DMS79 (cell line): Measurements from ENCODE around the gene CHCHD1.
"Not testable (repeated sequence)": the region's sequence is repeated elsewhere in the genome, so short reads cannot be mapped to it uniquely, and the experiment has no call there.

Experiments
- DNase-seq: peaks from one replicate; lab custom pipeline; 2025; lab: John Stamatoyannopoulos, UW

Gene CHCHD1

DNA sequence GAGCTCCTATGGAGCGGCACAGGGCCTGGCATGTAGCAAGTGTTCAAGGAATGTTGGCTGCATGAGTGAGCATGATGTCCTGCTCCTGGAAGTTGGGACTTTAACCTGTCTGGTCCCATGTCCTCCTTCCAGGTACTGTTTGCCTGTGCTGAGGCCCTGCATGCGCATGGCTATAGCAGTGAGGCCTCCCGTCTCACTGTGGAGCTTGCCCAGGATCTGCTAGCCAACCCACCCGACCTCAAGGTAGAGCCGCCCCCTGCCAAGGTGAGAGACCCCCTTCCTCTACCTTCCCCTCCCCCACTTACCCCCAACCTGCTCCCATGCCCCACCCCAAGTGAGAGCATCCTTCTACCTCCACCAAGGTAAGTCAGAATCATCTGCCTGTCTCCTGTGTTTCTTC, 11.6 kb downstream of the CHCHD1 start:
- DNase-seq: no peak

DNA sequence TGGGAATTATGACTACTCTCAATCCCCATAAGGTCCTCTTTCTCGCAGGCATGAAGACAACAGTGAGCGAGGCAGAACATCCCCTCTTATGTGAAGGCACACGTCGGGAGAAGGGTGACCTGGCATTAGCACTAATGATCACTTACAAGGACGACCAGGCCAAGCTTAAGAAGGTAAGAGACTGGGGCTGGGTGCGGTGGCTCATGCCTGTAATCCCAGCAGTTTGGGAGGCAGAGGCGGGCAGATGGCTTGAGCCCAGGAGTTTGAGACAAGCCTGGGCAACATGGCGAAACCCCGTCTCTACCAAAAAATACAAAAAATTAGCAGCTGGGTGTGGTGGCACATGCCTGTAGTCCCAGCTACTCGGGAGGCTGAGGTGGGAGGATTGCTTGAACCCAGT, 13.6 kb downstream of the CHCHD1 start:
- not testable (repeated sequence) for DNase-seq

DNA sequence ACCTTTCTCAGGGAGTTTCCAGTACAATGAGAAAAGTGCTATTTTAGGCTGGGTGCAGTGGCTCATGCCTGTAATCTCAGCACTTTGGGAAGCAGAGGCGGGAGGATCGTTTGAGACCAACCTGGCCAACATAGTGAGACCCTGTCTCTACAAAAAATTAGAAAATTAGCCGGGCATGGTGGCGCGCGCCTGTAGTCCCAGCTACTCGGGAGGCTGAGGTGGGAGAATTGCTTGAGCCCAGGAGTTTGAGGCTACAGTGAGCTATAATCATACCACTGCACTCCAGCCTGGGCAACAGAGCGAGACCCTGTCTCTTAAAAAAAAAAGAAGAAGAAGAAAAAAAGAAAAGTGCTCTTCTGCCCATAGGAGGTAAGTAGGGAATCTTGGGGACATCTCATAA, 14.2 kb downstream of the CHCHD1 start:
- not testable (repeated sequence) for DNase-seq

GRCh38 chr10:73796766-73797165, 14.9 kb downstream of the CHCHD1 start:
- no peak for DNase-seq

DNA sequence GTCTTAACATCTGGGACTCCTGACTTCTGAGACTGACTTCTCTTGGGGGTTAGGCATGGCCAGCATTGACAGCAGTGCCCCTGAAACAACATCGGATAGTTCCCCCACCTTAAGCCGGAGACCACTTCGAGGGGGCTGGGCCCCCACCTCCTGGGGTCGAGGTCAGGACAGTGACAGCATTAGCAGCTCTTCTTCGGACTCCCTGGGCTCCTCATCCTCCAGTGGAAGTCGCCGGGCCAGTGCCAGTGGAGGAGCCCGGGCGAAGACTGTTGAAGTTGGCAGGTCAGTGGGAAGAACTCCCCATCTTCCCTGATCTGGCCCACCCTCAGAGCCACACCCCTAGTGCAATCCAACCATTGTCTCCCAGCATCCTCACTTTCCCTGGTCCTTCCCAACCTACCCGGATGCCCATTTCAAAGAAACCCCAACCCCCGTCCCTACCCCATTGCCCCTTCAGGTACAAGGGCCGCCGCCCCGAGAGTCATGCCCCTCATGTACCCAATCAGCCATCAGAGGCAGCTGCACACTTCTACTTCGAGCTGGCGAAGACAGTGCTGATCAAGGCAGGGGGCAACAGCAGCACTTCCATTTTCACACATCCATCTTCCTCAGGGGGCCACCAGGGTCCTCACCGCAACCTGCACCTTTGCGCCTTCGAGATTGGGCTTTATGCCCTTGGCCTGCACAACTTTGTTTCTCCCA, 15.6 kb downstream of the CHCHD1 start:
- DNase-seq: no peak

DNA sequence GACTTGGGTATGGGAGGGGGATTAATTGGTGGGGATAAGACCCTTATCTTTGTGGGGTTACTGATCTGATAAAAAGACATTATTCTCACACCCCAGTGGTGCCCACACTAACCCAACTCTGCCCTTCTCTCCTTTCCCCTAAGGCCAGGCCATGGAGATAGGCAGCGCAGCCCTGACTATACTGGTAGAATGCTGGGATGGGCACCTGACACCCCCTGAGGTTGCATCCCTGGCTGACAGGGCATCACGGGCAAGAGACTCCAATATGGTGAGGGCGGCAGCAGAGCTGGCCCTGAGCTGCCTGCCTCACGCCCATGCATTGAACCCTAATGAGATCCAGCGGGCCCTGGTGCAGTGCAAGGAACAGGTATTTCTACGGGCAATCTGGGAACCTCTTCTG, 16.2 kb downstream of the CHCHD1 start:
- no peak for DNase-seq

DNA sequence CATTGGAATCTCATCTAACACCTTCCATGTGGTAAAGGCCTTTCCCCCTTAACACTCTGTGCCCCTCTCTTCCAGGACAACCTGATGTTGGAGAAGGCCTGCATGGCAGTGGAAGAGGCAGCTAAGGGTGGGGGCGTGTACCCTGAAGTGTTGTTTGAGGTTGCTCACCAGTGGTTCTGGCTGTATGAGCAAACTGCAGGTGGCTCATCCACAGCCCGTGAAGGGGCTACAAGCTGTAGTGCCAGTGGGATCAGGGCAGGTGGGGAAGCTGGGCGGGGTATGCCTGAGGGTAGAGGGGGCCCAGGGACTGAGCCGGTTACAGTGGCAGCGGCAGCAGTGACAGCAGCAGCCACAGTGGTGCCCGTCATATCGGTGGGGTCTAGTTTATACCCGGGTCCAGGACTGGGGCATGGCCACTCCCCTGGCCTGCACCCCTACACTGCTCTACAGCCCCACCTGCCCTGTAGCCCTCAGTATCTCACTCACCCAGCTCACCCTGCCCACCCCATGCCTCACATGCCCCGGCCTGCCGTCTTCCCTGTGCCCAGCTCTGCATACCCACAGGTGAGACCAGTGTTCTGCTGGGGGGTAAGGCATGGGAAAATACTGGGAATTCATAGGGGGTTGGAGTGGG, 17.2 kb downstream of the CHCHD1 start:
- no peak for DNase-seq

GRCh38 chr10:73799899-73800559, 18.2 kb downstream of the CHCHD1 start:
- no peak for DNase-seq

- DNase-seq: no peak
These were observed 18.9 kb downstream of the CHCHD1 start for GRCh38 chr10:73800560-73801252.

GRCh38 chr10:73801253-73801590, 19.4 kb downstream of the CHCHD1 start:
- DNase-seq: no peak

- DNase-seq: no peak
These were observed 20.6 kb downstream of the CHCHD1 start for GRCh38 chr10:73802276-73802991.

DNA sequence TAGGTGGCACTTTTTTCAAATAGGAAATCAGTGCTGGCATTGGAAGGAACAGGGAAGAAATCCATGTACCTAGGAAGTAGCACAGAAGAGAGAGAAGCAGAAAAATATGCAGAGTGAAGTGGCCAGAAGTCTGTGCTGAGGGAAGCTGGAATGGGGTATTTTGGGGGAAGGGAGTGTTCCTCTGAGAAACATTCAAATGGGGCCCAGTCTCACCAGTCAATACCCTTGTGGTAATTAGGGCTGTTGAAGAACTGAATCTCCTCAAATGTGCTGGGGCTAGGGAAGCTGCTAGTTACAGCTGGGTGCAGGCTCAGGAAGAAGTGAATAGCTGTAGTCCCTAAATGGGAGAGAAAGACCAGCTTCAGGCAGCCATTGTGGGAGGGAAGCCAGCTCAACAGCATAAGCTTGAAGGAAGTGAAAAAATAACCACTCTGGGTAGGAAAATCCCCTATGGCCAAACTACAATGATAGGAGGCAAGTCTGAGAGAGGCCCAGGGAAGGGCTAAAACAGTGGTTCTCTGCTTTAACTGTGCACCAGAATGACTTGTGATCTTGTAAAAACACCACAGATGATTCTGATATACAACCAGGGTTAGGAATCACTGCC, 21.9 kb downstream of the CHCHD1 start:
- no peak for DNase-seq

- DNase-seq: no peak
These were observed 24.5 kb downstream of the CHCHD1 start for GRCh38 chr10:73806176-73806950.

DNA sequence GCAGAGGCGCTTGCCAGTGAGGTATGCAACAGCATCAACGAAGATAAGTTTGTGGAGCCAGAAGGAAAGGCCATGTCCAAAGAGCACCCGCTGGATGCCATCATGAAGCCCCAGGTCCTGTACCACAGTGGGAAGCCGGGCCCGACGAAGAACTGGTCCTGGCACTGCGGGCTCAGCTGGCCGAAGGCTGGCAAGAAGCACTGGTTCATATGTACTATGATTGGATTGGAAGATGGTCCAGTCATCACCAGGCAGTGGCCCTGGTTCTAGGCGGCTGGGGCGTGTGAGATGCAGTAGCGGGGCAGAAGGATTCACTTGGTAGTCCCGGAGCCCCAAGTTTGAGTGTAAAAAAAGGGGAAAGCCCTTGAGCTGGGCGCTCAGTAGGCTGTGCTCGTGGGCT, 25.6 kb downstream of the CHCHD1 start:
- no peak for DNase-seq

GRCh38 chr10:73808021-73808815, 26.4 kb downstream of the CHCHD1 start:
- no peak for DNase-seq

DNA sequence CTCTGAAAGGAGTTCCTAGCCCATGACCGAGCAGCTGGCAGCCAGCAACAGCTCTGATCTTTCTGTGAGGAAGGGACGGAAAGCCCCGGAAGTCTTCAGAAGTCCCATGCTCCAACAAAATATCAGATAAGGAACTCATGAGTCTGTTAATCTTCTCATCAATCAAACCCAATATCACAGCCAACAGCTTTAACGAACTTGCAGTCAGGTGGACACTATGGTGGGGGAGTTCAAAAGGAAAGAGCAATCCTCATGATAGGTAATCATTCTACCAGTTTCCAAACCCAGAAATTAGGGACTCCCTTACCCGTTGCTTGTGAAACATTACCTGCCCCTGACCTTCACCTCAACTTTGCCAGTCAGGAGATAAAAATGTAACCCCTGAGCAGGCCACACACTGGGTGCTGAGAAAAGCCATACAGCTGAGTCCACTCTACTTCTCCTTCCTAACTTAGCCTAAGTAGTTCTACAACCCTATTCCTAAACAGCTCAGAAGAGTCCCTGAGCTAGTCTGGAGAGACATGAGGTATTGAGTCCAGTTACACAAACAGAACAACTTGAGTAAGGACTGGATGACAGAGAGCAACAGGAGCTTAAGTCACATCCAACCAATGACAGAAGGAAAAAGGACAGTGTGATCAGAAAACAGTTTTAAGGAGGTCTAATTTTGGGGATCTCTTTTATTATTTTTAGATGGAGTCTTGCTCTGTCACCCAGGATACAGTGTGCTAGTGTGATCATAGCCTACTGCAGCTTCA, 27.4 kb downstream of the CHCHD1 start:
- DNase-seq: no peak

- no peak for DNase-seq
These were observed 28.5 kb downstream of the CHCHD1 start for GRCh38 chr10:73810358-73810734.

DNA sequence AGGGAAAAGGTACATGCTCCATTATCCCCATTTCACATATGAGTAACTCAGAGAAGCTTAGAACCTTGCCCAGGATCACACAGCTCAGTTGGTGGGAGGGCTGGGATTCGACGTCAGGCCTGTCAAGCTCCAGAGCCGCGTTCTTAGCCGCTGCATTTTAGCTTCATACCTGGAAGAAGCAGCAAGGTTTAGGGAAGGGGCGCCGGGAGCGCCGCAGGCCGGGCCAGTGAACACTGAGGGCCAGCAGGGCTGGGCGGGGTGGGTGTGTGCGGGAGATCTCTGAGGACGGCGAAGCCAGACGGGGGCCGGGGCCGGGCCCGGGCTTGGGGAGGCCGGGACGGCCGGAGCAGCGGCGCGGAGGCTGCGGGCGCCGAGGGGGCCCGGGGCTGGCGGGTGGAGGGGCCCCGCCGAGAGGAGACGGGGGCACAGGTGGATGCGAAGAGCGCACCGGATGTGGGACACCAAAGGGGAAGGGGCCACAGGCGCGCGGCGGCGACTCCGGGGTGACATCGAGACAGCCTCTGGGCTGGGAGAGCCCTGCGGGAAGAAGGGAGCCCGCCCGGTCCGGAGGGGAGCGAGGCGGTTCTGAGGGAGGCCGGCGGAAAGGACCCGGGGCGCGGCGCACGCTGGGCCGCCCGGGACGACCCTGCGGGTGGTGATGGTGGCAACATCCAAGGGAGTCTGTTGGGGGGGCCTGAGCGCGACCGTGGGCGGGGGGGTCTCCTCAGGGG, 29.1 kb downstream of the CHCHD1 start:
- no peak for DNase-seq

DNA sequence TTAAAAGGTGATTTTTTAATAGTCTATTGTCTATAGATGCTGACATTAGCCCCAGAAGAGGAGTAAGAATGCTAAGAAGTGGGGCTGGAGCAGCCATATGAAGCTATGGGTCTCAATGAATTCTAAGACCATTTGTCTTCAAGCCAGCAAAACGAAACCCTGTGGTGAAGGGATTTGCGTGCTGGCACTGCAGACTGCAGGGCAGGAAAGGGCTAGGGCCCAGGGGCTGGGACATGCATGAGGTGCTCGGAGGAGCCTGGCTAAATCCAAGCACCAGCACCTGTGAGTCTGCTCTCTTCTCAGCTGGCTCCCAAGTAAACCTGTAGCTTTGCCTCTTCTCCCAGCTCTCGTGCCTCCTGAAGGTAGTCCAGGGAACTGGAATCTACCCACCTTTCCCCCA, 30.8 kb downstream of the CHCHD1 start:
- no peak for DNase-seq
